Measurements from ENCODE around the gene PHAF1.

PHAF1 gene

DNA sequence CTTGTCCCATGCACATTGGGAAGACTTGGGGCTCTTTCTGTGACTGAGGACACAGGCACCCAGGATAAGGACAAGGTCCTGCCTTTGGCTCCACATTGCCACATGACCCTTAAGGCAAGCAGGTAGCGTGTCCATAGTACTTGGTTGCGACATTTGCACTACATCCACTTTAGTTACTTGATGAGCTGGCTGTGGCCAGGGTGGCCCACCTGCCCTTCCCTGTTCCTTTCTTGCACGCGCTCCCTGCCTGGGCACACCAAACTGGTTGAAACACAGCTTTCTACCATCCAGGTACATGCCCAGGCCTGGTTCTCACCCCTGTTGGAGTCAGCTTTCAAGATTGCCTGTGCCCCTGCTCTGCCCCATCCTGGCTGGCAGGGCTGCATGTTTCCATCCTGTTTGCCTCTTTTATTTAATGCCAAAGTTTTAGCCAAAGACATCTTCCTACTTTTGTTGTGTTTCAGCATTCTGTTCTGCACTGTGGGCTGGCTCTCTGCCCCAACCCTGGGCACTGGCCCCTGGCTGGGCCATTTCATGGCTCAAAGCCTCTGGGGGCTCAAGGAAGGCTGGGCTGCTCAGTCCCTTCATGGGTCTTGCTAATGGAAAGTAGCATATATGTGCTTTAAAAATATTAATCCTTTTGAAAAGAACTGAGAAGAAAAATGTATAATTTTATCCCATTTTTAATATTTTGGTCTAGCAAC lies 37.8 kb downstream of the PHAF1 start:
- DNase-seq (ENCODE audit: low spot score) = no peak

DNA sequence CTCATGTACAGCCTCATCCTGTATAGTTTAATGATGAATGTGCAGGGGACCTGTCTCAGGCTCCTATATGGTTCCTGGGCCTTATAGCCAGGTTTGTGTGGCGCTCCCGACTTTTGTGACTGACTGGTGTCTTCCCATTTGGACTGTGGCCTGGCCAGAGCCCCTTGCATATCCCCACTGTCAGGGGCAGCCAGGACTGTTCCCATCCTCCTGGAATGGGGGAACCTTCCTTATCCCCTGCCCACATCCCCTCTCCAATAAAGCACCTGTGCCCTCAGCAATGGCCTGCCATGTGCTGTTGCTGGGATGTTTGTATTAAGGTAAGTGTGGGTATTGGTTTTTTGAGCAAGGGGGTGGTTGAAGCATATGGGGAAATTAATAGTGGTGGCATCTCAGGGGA lies 38.5 kb downstream of the PHAF1 start:
- DNase-seq (ENCODE audit: low spot score) = no peak

DNA sequence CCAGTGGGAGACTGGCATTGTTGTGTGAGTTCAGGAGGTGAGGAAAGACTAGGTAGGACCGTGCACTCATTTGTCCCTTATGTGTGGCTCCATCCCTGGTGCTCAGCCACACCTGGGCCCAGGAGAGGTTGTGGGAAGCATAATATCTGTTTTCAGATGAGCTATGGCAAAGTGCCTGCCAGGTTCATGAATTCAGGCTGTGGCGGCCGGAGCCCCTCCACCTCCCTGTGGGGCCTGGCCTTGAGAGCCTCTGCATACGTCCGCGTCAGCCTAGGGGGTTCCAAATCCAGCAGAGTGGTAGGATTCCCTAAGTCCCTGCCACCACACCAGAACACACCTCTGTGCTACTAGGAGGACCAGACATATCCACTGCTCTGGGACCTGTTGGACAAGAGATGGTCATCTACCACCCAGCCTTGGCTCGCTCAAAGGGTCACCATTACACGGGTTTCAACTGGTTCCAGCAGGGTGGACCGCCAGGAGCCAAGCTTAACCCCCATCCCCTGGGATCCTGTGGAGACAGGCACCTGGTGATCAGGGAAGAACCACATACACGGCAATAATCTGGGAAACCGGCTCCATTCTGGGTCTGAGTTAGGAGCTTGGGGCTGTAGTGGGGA lies 39.0 kb downstream of the PHAF1 start:
- no peak for DNase-seq (ENCODE audit: low spot score)

DNA sequence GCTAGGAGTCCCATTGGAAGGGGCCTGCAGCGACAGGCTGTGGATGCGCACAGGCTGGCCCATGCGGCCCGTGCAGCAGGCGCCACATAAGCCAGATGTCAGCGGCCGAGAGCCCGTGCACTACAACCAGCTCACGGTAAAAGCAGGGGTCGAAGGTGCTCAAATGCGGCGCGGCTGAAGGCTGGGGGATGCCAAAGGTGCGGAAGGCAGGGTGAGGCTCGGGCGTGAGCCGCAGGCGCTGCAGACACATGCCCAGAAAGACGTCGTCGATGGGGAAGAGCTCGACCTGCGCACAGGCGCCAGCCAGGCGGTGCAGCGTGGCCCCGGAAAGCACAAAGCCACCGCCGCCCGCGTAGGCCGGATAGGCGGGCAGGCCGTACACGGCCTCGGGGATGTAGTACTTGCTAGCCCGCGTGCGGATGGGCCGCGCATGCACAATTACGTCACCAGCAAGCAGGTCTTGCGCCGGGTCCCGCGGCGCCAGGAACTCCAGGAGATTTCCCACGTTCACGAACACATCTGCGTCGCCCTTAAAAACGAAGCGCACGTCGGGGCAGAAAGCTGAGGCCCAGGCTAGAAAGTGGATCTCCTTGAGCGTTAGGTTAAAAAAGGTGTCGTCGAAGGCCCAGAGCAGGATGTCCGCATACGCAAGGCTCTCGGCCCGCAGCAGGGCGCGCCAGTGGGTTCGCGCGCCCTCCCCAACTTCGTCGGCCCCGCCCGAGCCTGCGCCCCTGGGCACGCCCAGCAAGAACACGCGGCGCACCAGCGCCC lies 39.7 kb downstream of the PHAF1 start:
- no peak for DNase-seq (ENCODE audit: low spot score)

DNA sequence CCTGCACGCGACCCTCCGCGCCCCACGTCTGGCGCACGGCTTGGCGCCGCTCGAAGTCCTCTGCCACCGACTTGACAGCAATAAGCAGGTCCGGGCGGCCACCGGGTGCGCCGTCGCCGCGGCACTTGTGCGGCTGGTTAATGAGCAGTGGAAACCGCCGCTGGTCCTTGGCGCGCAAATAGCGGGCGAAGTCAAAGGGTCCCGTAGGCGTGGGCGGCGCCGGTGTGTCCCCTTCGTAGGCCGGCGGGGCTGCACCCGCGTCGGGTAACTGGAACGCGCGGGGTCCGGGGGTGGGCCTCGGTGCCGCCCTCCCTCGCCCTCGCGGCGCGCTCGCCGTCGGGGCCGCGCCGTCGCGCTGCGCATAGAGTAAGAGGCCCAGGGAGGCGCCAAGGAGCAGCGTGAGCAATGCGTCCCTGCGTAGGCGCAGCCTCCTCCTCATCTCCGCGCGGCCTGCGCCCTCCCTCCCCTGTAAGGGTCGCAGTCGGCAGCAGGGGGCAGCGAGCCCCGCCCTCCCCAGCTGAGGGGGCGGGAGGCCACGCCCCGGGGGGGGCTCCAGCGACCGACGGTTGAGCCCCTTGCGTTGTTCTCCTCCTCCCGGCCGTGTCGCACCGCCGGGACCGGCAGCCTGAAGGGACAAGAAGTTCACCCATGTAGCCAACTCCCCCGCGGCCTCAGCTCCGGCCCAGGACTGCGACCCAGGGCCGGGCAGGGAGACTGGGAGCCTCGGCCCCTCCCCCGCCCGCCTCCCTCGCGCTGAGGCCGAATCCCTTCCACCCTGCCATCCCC lies 40.5 kb downstream of the PHAF1 start:
- peak; percentile 50 for DNase-seq (ENCODE audit: low spot score)

DNA sequence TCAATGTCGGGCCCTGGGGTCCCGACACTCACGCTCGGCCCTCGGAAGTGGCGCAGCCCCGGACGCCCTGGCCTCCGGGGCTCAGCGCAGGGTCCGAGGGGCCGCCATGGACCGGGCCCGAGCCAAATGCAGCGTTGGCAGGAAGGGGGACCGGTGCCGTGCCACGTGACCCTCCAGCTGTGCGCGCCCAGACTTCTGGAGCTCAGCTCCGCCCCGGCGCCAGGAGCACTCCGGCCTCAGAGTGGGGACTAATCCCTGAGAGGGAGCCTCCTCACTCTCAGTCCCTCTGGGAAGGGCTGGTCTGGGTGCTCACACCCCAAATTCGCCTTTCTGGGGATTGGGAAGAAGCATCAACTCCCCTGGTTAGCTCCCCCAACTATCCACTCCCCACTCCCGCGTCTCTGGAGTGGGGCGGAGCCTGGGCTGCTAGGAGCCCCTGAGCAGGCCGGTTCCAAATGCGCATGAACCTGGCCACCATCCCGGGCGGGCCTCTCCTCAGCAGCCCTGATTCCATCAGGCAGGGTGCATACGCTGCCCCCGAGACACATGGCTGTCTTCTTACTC lies 41.2 kb downstream of the PHAF1 start, which contains the start of gene B3GNT9:
Gene B3GNT9 (minus strand): TSS at position 166 of the 564 bp plus-strand sequence. CDS start 513 bp downstream, outside the sequence.
- peak; percentile 38 for DNase-seq (ENCODE audit: low spot score)

DNA sequence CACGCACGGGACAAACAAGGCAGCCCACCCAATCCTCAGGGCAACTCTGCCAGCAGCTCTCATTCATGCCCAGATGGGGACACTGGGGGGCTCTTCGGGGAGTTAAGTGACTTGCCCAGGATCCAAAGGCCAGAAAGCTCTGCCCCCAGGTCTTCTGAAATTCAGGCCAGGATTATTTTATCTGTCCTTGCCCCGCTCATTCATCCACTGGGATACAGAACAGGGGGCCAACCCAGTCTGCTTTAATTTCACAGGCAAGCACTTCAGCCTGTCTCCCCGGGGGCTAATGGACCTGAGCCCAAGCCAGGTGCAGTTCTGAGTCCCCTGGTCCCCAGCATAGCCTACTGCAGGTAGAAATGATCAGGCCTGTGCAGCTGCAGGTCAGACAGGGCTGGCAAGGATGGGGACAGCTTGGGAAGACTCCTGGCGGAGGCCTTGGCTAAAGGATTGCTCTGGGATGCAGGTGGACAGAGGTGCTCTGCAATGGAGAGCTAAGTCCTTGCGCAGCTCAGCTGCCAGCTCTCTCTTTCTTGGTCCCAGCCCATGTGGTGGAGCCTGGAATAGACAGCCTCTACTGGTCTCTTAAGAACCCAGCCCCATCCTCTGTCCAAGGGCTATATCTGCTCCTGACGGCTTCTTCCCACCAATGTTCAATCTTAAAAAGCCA lies 41.8 kb downstream of the PHAF1 start:
- DNase-seq (ENCODE audit: low spot score) = no peak

DNA sequence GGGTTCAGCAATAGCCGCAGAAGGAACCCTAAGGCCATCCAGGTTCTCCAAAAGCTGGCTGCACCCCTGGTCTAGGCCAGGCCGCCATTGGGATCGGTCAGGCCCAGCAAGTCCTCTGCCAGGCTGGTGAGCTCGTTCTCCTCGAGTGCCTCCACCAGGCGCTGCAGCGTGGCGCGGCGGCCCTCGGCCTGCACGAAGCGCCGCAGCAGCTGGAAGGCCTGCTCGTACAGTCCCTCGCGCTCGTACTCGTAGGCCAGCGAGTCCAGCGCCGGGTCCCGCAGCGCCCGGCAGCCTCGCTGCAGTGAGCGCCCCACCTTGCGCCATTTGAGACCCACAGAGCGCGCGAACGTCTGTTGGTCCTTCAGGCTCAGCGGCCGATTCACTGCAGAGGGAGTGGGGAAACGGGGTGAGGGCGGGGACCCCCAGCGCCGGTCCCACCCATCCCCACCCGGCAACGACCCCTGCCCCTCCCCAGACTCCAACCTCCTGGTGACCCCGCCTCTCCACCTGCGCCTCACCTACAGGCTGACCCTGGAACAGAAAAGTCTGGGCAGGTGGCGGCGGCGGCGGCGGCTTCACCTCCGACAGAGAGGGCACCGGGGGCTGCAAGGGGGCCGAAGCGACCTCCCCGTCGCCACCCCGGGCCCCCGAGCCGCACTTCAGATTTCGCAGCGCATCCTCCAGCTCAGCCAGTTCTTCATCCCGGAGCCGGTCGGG lies 45.0 kb downstream of the PHAF1 start:
- DNase-seq (ENCODE audit: low spot score) = no peak

DNA sequence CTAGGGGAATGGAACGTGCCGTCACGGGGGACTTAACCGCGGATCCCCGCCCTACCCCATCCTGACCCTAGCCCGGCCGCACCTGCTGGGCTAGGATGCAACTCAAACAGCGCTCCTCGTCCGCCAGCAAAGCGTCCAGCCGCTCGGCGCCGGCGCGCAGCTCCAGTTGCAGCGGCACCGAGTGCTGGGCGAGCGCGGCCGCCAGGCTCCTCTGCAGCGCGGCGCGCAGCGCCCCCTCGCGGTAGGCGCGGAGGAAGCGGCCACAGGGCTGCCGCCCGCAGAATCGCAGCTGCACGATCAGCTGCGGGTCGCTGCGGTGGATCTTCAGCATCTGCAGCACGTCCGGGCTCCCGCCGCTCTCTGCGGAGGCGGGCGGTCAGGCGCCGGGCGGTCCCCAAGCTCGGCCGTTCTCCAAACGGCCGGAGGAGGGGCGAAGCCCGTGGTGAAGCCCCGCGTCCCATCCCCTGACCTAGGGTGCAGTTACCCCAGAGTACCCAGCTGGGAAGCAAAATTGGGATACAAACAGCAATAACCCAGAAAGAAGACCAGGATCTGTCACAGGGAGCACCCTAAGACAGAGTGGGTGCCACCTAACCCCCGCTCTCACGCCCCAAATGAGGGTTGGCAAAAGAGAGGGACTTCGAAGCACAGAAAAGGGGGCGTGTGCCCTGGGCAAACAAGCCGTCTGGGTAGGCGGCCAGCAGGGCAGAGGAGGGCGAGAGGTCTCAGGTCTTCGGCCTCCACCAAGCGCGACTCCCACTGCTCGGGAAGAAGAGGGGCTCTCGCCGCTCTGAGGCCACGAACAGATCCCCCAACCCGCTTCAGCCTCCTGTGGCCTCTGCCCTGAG lies 45.8 kb downstream of the PHAF1 start:
- DNase-seq (ENCODE audit: low spot score) = peak; percentile 82

DNA sequence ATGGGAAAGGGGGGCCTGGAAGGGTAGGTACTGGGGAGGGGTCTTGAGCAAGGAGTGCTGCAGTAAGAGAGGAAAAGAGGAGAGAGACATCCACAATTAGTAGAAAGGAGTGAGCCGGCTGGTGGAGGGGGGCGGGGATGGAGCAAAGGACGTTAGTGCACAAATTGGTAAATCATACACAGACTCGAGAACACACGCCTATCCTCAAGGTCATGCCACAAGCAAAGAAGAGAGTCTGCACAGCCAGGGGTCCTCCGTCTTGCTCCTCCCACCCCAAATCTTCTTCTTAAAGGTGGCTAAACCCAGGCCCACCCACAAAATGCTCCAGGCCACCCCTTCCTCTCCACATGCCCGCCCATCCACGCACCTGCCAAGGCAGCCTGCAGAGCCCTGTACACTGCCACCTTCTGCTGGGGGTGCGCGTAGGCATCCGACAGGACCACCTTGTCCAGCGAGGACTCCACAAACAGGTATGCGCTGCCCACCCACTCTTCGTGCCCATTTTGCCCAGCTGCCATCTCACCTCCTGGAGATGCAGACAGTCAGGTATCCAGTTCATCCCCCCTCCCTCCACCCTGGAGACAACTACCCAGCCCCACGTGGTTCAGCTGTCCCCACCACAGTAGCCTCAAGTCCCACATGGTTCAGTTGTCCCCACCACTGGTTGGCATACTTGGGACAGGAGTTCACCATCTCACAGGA lies 46.6 kb downstream of the PHAF1 start:
- no peak for DNase-seq (ENCODE audit: low spot score)

DNA sequence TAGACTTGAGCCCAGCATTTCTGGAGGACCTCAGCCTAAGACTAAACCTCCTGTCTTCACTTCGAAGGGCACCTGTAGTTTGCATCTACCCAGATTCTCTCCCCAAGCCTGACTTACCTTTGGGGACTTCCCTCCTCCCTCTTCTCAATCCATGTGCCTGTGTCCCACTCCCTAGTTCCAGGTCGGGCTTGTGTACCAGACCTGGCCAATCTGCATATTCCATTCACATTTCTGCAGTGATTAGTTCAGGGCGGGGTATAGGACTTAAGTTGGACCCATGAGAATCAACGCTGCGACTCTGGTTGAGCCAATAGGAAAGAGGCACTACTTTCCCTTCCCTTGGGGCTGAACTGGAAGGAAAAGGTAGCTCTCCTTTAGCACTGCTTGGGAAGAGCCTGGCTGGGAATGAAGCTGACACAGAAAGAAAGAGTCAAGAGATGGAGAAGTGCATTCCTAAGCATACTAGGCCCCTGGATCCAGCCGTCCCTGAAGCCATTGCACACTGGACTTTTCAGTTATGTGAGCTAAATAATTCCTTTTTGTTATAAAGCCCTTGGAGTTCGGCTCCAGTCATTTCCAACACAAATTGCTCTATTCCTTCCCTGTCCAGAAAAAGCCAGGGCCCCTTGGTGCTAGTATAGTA lies 47.5 kb downstream of the PHAF1 start:
- DNase-seq (ENCODE audit: low spot score) = no peak

DNA sequence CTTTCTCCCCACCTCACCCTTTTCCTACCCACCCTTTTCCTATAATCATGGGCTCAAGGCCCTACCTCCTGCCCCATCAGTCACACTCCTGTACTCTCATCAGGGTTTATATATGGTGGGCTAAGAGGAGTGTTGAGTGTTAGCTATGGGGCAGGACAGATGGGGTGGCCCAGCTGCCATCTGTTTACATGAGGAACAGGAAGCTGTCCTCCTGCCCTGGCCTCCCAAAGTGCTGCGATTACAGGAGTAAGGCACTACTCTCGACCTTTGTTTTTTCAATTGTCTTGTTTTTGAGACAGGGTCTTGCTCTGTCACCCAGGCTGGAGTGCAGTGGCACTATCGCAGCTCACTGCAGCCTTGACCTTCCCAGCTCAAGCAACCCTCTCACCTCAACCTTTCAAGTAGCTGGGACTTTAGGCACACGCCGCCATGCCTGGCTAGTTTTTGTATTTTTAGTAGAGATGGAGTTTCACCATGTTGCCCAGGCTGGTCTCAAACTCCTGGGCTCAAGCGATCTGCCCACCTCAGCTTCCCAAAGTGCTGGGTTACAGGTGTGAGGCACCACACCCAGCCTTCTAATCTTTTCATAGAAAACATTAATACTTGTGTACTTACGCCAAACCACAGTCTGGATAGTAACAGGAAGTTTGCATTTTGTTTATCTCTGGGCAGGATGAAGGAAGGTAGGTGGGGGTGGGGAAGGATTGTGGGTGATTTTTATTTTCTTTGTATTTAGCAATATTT lies 48.3 kb downstream of the PHAF1 start:
- DNase-seq (ENCODE audit: low spot score) = peak; percentile 78

DNA sequence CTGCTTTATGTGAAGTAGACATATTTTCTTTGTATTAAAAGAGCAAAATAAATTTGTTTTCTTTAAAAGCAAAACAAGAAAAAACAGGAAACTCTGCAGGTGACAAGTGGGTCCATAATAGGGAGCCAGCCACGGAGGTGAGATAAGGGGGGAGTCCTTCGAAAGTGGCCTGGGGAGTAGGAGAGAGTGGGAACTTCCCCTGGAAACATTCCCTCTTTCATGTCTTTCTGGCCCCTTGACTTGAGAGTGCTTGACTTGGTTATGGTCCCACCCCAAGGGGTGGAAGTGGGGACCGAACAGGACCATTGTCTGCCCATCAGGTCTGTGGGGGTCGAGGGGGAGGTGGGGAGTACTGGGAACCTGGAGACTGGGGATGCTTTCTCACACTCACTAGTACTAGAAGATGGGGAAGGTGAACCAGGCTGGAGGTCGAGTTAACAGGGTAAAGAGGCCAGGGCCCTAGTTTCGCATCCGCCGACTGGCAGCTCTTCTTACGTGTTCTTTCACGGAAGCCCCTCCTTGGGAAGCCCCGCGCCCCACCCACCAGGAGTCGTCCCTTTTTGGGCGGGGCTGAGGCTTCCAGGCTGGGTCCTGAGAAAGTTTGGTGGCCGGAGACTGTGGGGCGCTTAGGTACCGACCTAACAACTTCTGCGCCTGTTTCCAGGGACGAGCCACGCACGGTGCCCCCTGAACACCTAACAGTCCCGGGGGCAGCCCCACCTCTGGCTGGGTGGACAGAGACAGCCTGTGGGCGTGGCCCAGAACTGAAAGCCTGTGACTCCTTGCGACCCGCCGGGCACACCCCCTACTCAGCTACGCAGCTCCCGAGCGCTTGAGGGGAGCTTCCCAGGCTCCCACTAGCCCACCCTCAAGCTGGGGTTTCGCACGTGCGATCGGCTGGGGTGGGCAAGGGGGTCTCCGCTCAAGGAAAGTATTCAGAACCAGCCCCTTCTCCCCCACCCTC lies 49.2 kb downstream of the PHAF1 start:
- DNase-seq (ENCODE audit: low spot score) = peak; percentile 91

DNA sequence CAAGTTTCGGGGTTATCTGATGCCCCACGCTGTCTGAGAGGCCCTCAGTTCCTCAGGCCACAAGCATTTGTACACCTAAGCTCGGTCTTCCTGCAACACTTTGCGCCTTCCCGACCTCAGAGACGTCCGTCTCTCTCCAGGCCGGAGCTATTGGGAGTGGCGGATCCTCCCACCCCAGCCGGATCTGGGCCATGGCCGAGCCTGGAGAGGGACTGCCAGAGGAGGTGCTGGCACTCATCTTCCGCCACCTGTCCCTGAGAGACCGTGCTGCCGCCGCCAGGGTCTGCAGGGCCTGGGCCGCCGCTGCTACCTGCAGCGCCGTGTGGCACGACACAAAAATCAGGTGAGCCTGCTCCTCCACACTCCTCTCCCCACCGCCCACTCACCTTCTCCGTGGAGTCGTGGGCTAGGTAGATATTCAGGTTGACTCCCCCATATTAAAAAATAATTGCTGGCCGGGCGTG lies 51.9 kb downstream of the PHAF1 start:
- no peak for DNase-seq (ENCODE audit: low spot score)

DNA sequence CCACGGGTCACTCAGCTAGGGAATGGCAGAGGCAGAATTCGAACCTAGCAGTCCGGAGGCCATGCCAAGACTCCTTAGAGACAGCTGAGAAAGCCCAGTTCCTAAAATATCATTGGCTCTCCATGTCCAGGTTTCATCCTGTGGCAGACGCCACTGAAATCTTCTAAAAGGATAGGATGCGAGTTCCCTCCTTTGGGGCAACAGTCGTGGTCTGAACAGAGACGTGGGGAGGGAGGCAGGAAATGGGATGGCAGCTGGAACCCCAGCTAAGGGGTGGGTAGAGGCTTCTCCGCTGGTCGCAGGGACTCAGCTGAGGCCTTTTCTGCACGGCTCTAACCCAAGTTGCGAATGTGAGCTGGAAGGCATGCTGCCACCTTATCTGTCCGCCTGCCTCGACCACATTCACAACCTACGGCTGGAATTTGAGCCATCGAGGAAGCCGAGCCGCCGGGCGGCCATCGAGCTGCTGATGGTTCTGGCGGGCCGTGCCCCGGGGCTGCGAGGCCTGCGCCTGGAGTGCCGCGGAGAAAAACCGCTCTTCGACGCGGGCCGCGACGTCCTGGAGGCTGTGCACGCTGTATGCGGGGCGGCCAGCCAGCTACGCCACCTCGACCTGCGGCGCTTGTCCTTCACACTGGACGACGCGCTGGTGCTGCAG lies 52.9 kb downstream of the PHAF1 start:
- DNase-seq (ENCODE audit: low spot score) = no peak
